HCT116 (cell line): ENCODE results near the gene CRIP1. TPM values are rescaled to one million over a fixed set of nuclear protein-coding genes. Genes with fewer than 3 reads are reported as not detected.

Source experiments
- ATAC-seq: fragments of 200-7000 bp; cut with Tn5 transposase; 2 replicates; pipeline ENCODE4 v1.9.1; 2020; ENCODE audit warnings: mild to moderate bottlenecking, moderate library complexity
- BruUV-seq: library from RNA; stranded (reverse); fragments of 400-500 nt; replicated peaks from 2 replicates; lab custom pipeline; 2021; lab: Mats Ljungman, UMichigan
- CTCF ChIA-PET: fragments of 300-600 bp; sonication (Branson Sonifier 250); formaldehyde crosslinking; loops from one replicate; lab custom pipeline; 2021; ENCODE audit warnings: antibody characterized with exemption; lab: Charles Lee
- POLR2A ChIA-PET: fragments of 300-600, 350-600 bp; sonication (Branson Sonifier 250); formaldehyde crosslinking; loops from one replicate; lab custom pipeline; 2021; ENCODE audit warnings: antibody characterized with exemption; lab: Charles Lee
- RAD21 ChIA-PET, 2 experiments: fragments of 300-600 bp; sonication (Branson Sonifier 250); formaldehyde crosslinking; loops; one replicate each; lab custom pipeline; 2023; ENCODE audit warnings: low total read pairs in 2 of 2; ENCODE audit not compliant: uncharacterized antibody in 2 of 2, unreplicated experiment in 2 of 2, low non-redundant PET in 1 of 2; lab: Charles Lee
- DNase-seq: peaks from one replicate; pipeline ENCODE4 v3.0.0-alpha.2; 2010; ENCODE audit warnings: low read depth, low spot score
- H2AFZ ChIP-seq: fragments of 200-600 bp; shearing (Covaris generic), sonication (generic); 2 replicates; pipeline ENCODE4 v1.6.1; 2017; ENCODE audit warnings: low read depth, mixed run types, mixed read lengths, antibody characterized with exemption, low read length; ENCODE audit not compliant: poor library complexity, severe bottlenecking
- H3K27ac ChIP-seq: 2 replicates; pipeline ENCODE4 v1.5.1; 2012; ENCODE audit warnings: low read depth, low read length
- H3K27me3 ChIP-seq: fragments of 200-600 bp; sonication (generic); 2 replicates; pipeline ENCODE4 v1.6.1; 2016; ENCODE audit warnings: mixed run types, low read length, mixed read lengths; ENCODE audit not compliant: insufficient read depth
- H3K36me3 ChIP-seq, 2 experiments: fragments of 200-500 bp in 1 of 2; fragments of 200-600 bp in 1 of 2; sonication (Bioruptor generic) in 1 of 2; sonication (generic) in 1 of 2; 2 replicates each; pipeline versions ENCODE4 v1.5.1 to v1.6.1; 2014 to 2016; ENCODE audit warnings: low read length in 2 of 2, inconsistent platforms in 1 of 2, mixed read lengths in 1 of 2, mixed run types in 1 of 2; ENCODE audit not compliant: insufficient read depth in 2 of 2, control insufficient read depth in 1 of 2
- H3K4me1 ChIP-seq, 2 experiments: fragments of 200-600 bp in 1 of 2; sonication (generic) in 1 of 2; 2 replicates each; pipeline versions ENCODE4 v1.5.1 to v1.6.1; 2012 to 2017; ENCODE audit warnings: low read length in 2 of 2, inconsistent platforms in 1 of 2, mild to moderate bottlenecking in 1 of 2, mixed read lengths in 1 of 2, mixed run types in 1 of 2, moderate library complexity in 1 of 2; ENCODE audit not compliant: insufficient read depth in 2 of 2, control insufficient read depth in 1 of 2
- H3K4me2 ChIP-seq: fragments of 200-600 bp; sonication (generic); 2 replicates; pipeline ENCODE4 v1.6.1; 2017; ENCODE audit warnings: mixed run types, low read length, mixed read lengths
- H3K4me3 ChIP-seq, 2 experiments: fragments of 200-600 bp in 1 of 2; sonication (generic) in 1 of 2; replicated peaks in 1 of 2; 2 replicates each; pipeline ENCODE4 v1.5.1; 2011 to 2016; ENCODE audit warnings: low read length in 2 of 2, control low read depth in 1 of 2, low read depth in 1 of 2, mild to moderate bottlenecking in 1 of 2, mixed read lengths in 1 of 2, mixed run types in 1 of 2
- H3K79me2 ChIP-seq: fragments of 200-600 bp; sonication (generic); 2 replicates; pipeline ENCODE4 v1.6.1; 2017; ENCODE audit warnings: mild to moderate bottlenecking, mixed run types, low read length, moderate library complexity, mixed read lengths; ENCODE audit not compliant: insufficient read depth
- H3K9ac ChIP-seq: fragments of 200-600 bp; sonication (generic); 2 replicates; pipeline ENCODE4 v1.6.1; 2016; ENCODE audit warnings: low read length, mixed read lengths
- H3K9me2 ChIP-seq: fragments of 200-600 bp; sonication (generic), shearing (Covaris generic); 2 replicates; pipeline ENCODE4 v1.6.1; 2017; ENCODE audit warnings: mixed run types, mild to moderate bottlenecking, moderate library complexity; ENCODE audit not compliant: insufficient read depth
- H3K9me3 ChIP-seq, 2 experiments: fragments of 200-500 bp in 1 of 2; fragments of 200-600 bp in 1 of 2; sonication (Bioruptor generic) in 1 of 2; sonication (generic) in 1 of 2; 2 replicates each; pipeline ENCODE4 v1.6.1; 2014 to 2017; ENCODE audit warnings: low read length in 2 of 2, mixed read lengths in 2 of 2, inconsistent platforms in 1 of 2, low read depth in 1 of 2, mild to moderate bottlenecking in 1 of 2, mixed run types in 1 of 2, moderate library complexity in 1 of 2; ENCODE audit not compliant: control insufficient read depth in 1 of 2, insufficient read depth in 1 of 2
- H4K20me1 ChIP-seq: fragments of 200-600 bp; sonication (generic), shearing (Covaris generic); 2 replicates; pipeline ENCODE4 v1.6.1; 2017; ENCODE audit warnings: mixed run types, mild to moderate bottlenecking, moderate library complexity; ENCODE audit not compliant: insufficient read depth
- CEBPB ChIP-seq: IDR thresholded peaks from 2 replicates; pipeline ENCODE4 v1.6.1; 2012; ENCODE audit warnings: low read depth
- EGR1 ChIP-seq: IDR thresholded peaks from 2 replicates; pipeline ENCODE4 v1.6.1; 2012; ENCODE audit warnings: low read depth
- ELF1 ChIP-seq: IDR thresholded peaks from 2 replicates; pipeline ENCODE4 v1.6.1; 2012; ENCODE audit warnings: low read depth, borderline replicate concordance
- EZH2 ChIP-seq: fragments of 200-600 bp; sonication (generic); IDR thresholded peaks from 2 replicates; pipeline ENCODE4 v1.6.1; 2017; ENCODE audit warnings: antibody characterized with exemption, mixed run types
- FOSL1 ChIP-seq: IDR thresholded peaks from 2 replicates; pipeline ENCODE4 v1.6.1; 2012; ENCODE audit warnings: low read depth
- RAD21 ChIP-seq: IDR thresholded peaks from 2 replicates; pipeline ENCODE4 v1.6.1; 2012; ENCODE audit warnings: low read depth, mild to moderate bottlenecking
- SIN3A ChIP-seq: IDR thresholded peaks from 2 replicates; pipeline ENCODE4 v1.6.1; 2012; ENCODE audit warnings: low read depth
- SRF ChIP-seq: IDR thresholded peaks from 2 replicates; pipeline ENCODE4 v1.6.1; 2012; ENCODE audit warnings: low read depth
- YY1 ChIP-seq: IDR thresholded peaks from 2 replicates; pipeline ENCODE4 v1.6.1; 2011; ENCODE audit warnings: low read length, low read depth, moderate library complexity, mild to moderate bottlenecking; ENCODE audit not compliant: insufficient replicate concordance; ENCODE audit errors: extremely low read depth
- intact Hi-C: fragments of 100-400 bp; cut with micrococcal nuclease; formaldehyde crosslinking; loops from 2 replicates; pipeline ENCODE4 v1.10.0; 2022
- total RNA-seq: library from RNA; stranded (reverse); gene quantifications from one replicate; pipeline ENCODE4 v1.2.1, GENCODE V29; 2021; ENCODE audit not compliant: unreplicated experiment
- TF ChIP-seq, protein P1 (sequence below): IDR thresholded peaks from 2 replicates; pipeline ENCODE4 v1.6.1; 2012
- TF ChIP-seq, protein P2 (sequence below): IDR thresholded peaks from 2 replicates; pipeline ENCODE4 v1.6.1; 2012

Gene CRIP1
- total RNA-seq, 1 experiment from 2014 or later: 260 TPM

DNA sequence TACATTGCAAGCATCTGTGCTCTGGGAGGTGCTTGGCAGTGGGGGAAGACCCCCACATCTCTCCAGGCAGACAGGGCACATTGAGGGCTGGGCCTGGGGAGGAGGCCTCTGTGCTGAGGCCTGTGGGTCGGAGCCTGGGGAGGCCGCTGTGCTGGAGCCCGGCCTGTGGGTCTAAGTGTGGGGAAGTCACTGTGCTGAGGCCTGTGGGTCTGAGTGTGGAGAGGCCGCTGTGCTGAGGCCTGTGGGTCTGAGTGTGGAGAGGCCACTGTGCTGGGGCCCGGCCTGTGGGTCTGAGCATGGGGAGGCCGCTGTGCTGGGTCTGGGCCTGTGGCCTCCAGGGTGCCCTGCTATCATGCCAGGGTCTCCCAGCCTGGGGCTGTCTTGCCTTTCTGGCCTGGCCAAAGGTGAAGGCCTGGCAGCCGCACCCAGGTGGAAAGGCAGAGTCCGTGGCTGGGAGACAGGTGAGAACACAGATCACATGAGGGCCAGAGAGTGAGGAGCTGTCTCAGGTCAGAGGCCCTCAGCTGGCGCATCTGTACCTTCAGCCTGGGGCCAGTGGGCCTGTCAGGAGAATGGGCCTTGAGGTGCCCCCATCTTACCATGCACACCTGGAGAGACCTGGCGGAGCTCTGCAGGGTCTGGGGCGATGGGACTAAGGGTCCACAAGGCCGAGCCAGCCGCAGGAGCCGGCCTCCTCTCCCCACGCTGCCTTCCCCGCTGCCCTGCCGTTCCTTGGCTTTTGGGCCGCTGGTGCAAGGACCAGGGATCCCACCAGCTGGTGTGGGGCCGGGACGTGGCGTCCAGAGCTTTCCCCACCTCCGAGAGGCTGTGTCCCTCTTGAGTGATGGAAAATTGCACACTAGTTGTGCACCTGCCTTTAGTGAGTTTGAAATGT lies 30.7 kb upstream of the CRIP1 start:
- ATAC-seq (no peak), DNase-seq (no peak)
- no peaks in the 10 kb centered on the region for H4K20me1 ChIP-seq
- H3K79me2 ChIP-seq: no peaks in the 10 kb centered on the region
- no peaks in the 10 kb centered on the region for H3K27me3 ChIP-seq
- no peak overlapping the region for H3K27ac ChIP-seq
- TF ChIP-seq, protein P1, sequence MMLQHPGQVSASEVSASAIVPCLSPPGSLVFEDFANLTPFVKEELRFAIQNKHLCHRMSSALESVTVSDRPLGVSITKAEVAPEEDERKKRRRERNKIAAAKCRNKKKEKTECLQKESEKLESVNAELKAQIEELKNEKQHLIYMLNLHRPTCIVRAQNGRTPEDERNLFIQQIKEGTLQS: no peak
- TF ChIP-seq FOSL1 (no peak), SRF (no peak), SIN3A (no peak), EZH2 (no peak), YY1 (no peak), EGR1 (no peak), ELF1 (no peak), CEBPB (no peak), RAD21 (no peak)
- TF ChIP-seq, protein P2, sequence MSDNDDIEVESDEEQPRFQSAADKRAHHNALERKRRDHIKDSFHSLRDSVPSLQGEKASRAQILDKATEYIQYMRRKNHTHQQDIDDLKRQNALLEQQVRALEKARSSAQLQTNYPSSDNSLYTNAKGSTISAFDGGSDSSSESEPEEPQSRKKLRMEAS: no peak
- no peaks in the 10 kb centered on the region for H3K4me1 ChIP-seq
- no peaks in the 10 kb centered on the region for H3K9me2 ChIP-seq
- no TSS peak for BruUV-seq
- no peak overlapping the region for H2AFZ ChIP-seq
- no peaks in the 10 kb centered on the region for H3K9me3 ChIP-seq
- peaks cover 12 to 14% of the 10 kb centered on the region in 2 experiments; a peak in 3 of 4 replicates for H3K36me3 ChIP-seq
- ChIA-PET RAD21 (no interaction called here), POLR2A (no interaction called here), CTCF (no interaction called here)
- intact Hi-C loops: no loop called here
- H3K4me2 ChIP-seq: no peak overlapping the region
- no peak overlapping the region for H3K4me3 ChIP-seq
- H3K9ac ChIP-seq: no peak overlapping the region
